ENCODE measurements around the gene PLA2G15. TPM values are rescaled to one million over a fixed set of nuclear protein-coding genes. Genes with fewer than 3 reads are reported as not detected.

PLA2G15 gene
- polyA plus RNA-seq, 1 of the 3 experiments (the other 2 are of a cell fraction) = 23.9 TPM

DNA sequence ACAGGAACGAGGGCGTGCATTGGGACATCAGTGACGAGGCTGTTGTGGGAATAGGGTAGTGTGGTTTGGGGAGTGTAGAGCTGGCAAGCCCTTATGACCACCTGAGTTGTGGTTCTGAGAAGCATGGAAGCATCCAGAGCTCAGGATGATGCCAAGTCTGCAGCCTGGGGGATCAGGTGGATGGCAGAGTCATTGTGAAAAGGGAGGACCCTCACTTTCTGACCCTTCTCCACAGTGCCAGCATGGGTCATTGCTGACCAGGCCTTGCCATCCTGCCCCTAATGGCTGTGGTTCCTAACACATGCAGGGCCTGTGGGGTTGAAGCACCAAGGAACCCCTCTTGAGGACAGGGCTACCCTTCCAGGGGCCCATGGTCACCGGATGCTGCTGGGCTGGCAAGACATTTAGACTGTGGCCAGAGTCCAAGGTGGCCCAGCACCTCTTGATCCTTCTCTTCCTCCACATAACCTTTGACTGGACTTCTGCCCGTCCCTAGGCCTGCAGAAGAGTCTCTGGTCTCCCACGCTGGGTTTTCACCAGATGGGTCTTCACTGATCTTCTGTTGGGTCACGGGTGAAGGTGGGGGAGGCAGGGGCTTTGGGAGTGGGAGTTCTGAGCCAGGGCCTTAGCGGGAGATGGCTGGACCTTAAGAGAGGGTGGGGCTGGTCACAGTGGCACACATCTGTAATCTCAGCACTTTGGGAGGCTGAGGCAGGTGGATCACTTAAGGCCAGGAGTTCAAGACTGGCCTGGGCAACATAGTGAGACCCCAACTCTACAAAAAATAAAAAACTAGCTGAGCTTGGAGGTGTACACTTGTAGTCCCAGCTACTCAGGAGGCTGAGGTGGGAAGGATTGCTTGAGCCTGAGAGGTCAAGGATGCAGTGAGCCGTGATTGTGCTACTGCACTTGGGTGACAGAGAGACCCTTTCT lies 2.0 kb upstream of the PLA2G15 start:
- Histone ChIP-seq H3K4me2 (no peak overlapping the region), H3K4me1 (ENCODE audit: control insufficient read depth in 1 of 2, insufficient read depth in 2 of 2, low read depth in 1 of 2, low read length in 1 of 2) (peaks cover 7 to 15% of the 10 kb centered on the region in 2 experiments; a peak in 2 of 4 replicates), H3K4me3 (ENCODE audit: low read depth in 2 of 2, low read length in 1 of 2) (no peak overlapping the region), H3K27ac (ENCODE audit: low read depth in 2 of 2, low read length in 1 of 2) (no peak overlapping the region), H3F3A (replicated peaks; ENCODE audit: insufficient read depth) (no peaks in the 10 kb centered on the region), H4K20me1 (ENCODE audit: insufficient read depth) (no peaks in the 10 kb centered on the region), H3K27me3 (ENCODE audit: insufficient read depth) (no peaks in the 10 kb centered on the region), H2AFZ (ENCODE audit: low read depth) (no peak overlapping the region), H3K9me3 (no peaks in the 10 kb centered on the region), H3K9ac (no peak overlapping the region), H3K79me2 (ENCODE audit: insufficient read depth) (peaks cover 13% of the 10 kb centered on the region), H3K9me2 (no peaks in the 10 kb centered on the region), H3K36me3 (replicated peaks in 1 of 2; ENCODE audit: control insufficient read depth in 1 of 2, insufficient read depth in 2 of 2, low read length in 1 of 2) (no peaks in the 10 kb centered on the region)
- CTCF ChIA-PET = no interaction called here
- no peak for TF ChIP-seq YY1 (IDR thresholded peaks at IDR 0.05; ENCODE audit: low read depth)
- TF ChIP-seq, protein P1, sequence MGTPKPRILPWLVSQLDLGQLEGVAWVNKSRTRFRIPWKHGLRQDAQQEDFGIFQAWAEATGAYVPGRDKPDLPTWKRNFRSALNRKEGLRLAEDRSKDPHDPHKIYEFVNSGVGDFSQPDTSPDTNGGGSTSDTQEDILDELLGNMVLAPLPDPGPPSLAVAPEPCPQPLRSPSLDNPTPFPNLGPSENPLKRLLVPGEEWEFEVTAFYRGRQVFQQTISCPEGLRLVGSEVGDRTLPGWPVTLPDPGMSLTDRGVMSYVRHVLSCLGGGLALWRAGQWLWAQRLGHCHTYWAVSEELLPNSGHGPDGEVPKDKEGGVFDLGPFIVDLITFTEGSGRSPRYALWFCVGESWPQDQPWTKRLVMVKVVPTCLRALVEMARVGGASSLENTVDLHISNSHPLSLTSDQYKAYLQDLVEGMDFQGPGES (IDR thresholded peaks at IDR 0.05; ENCODE audit: low read depth, low read length) = no peak
- TF ChIP-seq MEF2A (IDR thresholded peaks at IDR 0.05; ENCODE audit: borderline replicate concordance, low read depth) = no peak
- TF ChIP-seq RFX5 (IDR thresholded peaks at IDR 0.05; ENCODE audit: low read length) = no peak
- no peak for TF ChIP-seq POLR2AphosphoS5 (IDR thresholded peaks at IDR 0.05; ENCODE audit: low read depth, low read length)
- TF ChIP-seq FOXJ3 (CRISPR knock-in tag; IDR thresholded peaks at IDR 0.05) = no peak
- no peak for TF ChIP-seq ELF1 (IDR thresholded peaks at IDR 0.05)
- no peak for TF ChIP-seq FOXM1 (IDR thresholded peaks at IDR 0.05; ENCODE audit: low read depth)
- no peak for TF ChIP-seq NFIC (IDR thresholded peaks at IDR 0.05; ENCODE audit: borderline replicate concordance)
- TF ChIP-seq, protein P2, sequence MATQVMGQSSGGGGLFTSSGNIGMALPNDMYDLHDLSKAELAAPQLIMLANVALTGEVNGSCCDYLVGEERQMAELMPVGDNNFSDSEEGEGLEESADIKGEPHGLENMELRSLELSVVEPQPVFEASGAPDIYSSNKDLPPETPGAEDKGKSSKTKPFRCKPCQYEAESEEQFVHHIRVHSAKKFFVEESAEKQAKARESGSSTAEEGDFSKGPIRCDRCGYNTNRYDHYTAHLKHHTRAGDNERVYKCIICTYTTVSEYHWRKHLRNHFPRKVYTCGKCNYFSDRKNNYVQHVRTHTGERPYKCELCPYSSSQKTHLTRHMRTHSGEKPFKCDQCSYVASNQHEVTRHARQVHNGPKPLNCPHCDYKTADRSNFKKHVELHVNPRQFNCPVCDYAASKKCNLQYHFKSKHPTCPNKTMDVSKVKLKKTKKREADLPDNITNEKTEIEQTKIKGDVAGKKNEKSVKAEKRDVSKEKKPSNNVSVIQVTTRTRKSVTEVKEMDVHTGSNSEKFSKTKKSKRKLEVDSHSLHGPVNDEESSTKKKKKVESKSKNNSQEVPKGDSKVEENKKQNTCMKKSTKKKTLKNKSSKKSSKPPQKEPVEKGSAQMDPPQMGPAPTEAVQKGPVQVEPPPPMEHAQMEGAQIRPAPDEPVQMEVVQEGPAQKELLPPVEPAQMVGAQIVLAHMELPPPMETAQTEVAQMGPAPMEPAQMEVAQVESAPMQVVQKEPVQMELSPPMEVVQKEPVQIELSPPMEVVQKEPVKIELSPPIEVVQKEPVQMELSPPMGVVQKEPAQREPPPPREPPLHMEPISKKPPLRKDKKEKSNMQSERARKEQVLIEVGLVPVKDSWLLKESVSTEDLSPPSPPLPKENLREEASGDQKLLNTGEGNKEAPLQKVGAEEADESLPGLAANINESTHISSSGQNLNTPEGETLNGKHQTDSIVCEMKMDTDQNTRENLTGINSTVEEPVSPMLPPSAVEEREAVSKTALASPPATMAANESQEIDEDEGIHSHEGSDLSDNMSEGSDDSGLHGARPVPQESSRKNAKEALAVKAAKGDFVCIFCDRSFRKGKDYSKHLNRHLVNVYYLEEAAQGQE (IDR thresholded peaks at IDR 0.05; ENCODE audit: low read depth, low read length) = no peak
- TF ChIP-seq, protein P3, sequence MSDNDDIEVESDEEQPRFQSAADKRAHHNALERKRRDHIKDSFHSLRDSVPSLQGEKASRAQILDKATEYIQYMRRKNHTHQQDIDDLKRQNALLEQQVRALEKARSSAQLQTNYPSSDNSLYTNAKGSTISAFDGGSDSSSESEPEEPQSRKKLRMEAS (IDR thresholded peaks at IDR 0.05; ENCODE audit: low read depth) = no peak
- TF ChIP-seq, protein P4, sequence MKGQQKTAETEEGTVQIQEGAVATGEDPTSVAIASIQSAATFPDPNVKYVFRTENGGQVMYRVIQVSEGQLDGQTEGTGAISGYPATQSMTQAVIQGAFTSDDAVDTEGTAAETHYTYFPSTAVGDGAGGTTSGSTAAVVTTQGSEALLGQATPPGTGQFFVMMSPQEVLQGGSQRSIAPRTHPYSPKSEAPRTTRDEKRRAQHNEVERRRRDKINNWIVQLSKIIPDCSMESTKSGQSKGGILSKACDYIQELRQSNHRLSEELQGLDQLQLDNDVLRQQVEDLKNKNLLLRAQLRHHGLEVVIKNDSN (IDR thresholded peaks at IDR 0.05; ENCODE audit: borderline replicate concordance, low read depth) = no peak
- WGBS (ENCODE audit: low lambda C conversion rate) = 88% methylated on average over 9 of the region's 9 CpGs
- POLR2A ChIA-PET = no interaction called here
- no peak for DNase-seq
